Activated CD8-positive, alpha-beta memory T cell treated with anti-CD3 and anti-CD28 coated beads, Interleukin-2, amount 10 ng/mL, durations not matched to agents 7 days and 5 days (primary cell): Measurements from ENCODE around the gene CLEC20A. TPM values are rescaled to one million over a fixed set of nuclear protein-coding genes. Genes with fewer than 3 reads are reported as not detected.

Experiments used
- ATAC-seq: fragments of 150-1000 bp; cut with Tn5 transposase; one replicate; pipeline ENCODE4 v1.10.0; 2021; ENCODE audit warnings: moderate library complexity
- CTCF ChIA-PET: fragments of 350-600 bp; sonication (Branson Sonifier 250); formaldehyde crosslinking; loops from one replicate; lab custom pipeline; 2021; ENCODE audit warnings: antibody characterized with exemption; lab: Charles Lee
- DNase-seq: peaks from one replicate; pipeline ENCODE4 v3.0.0-alpha.2; 2020
- H3K27ac Mint-ChIP-seq: one replicate; pipeline ENCODE4 v1.8.0; 2021; ENCODE audit warnings: mild to moderate bottlenecking, mixed read lengths
- H3K27me3 Mint-ChIP-seq: one replicate; pipeline ENCODE4 v1.8.0; 2021; ENCODE audit warnings: mixed read lengths
- H3K36me3 Mint-ChIP-seq: one replicate; pipeline ENCODE4 v1.8.0; 2021; ENCODE audit warnings: mild to moderate bottlenecking, mixed read lengths
- H3K4me1 Mint-ChIP-seq: one replicate; pipeline ENCODE4 v1.8.0; 2021; ENCODE audit warnings: mixed read lengths
- H3K4me3 Mint-ChIP-seq: one replicate; pipeline ENCODE4 v1.8.0; 2021; ENCODE audit warnings: mild to moderate bottlenecking, moderate library complexity, mixed read lengths
- H3K9me3 Mint-ChIP-seq: one replicate; pipeline ENCODE4 v1.8.0; 2022; ENCODE audit warnings: low read depth, mixed read lengths
- total RNA-seq, 2 experiments: library from RNA; stranded (reverse); gene quantifications; one replicate each; pipeline ENCODE4 v1.2.3, GENCODE V29; 2021

Gene CLEC20A
- total RNA-seq, 2 experiments from 2014 or later, result not detected

- no peak for DNase-seq
Observed at GRCh38 chr1:178490136-178490535, 6.6 kb downstream of the CLEC20A start.

GRCh38 chr1:178489399-178489798, 7.4 kb downstream of the CLEC20A start:
- Mint-ChIP-seq H3K4me1 (no peaks in the 10 kb centered on the region), H3K27ac (no peak overlapping the region), H3K9me3 (no peaks in the 10 kb centered on the region), H3K4me3 (no peak overlapping the region), H3K36me3 (no peaks in the 10 kb centered on the region), H3K27me3 (peaks cover 4% of the 10 kb centered on the region)
- CTCF ChIA-PET, result no interaction called here
- no peak for DNase-seq
- ATAC-seq, result no peak

More at GRCh38 chr1:178490136-178490535, 6.6 kb downstream of the CLEC20A start:
- H3K9me3 Mint-ChIP-seq, result no peaks in the 10 kb centered on the region
- no peak for ATAC-seq
- no peak overlapping the region for H3K27ac Mint-ChIP-seq
- CTCF ChIA-PET, result no interaction called here
- H3K4me3 Mint-ChIP-seq, result no peak overlapping the region
- H3K27me3 Mint-ChIP-seq, result peaks cover 4% of the 10 kb centered on the region
- H3K4me1 Mint-ChIP-seq, result no peaks in the 10 kb centered on the region
- no peaks in the 10 kb centered on the region for H3K36me3 Mint-ChIP-seq

DNA sequence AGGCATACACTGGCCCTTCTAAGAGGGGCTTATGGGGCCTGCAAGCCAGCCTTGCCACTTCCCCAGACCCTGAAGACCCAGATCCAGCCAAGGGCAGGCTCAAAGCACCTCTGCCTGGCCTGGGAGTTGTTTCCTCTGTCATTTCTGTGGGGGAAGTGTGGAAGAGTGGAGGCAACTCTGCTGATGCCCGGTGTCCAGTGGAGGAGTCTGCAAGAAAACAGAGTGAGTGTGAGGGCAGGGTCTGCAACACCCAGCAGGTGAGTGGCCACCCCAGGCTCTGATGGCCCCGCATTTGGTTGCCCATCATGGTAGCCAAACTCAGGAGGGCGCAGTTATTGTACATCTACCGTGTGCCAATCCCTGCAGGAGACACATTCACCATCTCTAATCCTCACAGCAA, 8.4 kb downstream of the CLEC20A start:
- no peaks in the 10 kb centered on the region for H3K36me3 Mint-ChIP-seq
- ATAC-seq (no peak), DNase-seq (no peak)
- no peak overlapping the region for H3K27ac Mint-ChIP-seq
- CTCF ChIA-PET, result no interaction called here
- no peak overlapping the region for H3K4me3 Mint-ChIP-seq
- no peaks in the 10 kb centered on the region for H3K4me1 Mint-ChIP-seq
- H3K9me3 Mint-ChIP-seq, result no peaks in the 10 kb centered on the region
- peaks cover 4% of the 10 kb centered on the region for H3K27me3 Mint-ChIP-seq

GRCh38 chr1:178487070-178487615, 9.6 kb downstream of the CLEC20A start:
- CTCF ChIA-PET, result no interaction called here
- Mint-ChIP-seq H3K27me3 (peaks cover 4% of the 10 kb centered on the region), H3K9me3 (no peaks in the 10 kb centered on the region), H3K4me1 (no peaks in the 10 kb centered on the region), H3K4me3 (no peak overlapping the region), H3K27ac (no peak overlapping the region), H3K36me3 (no peaks in the 10 kb centered on the region)
- DNase-seq (no peak), ATAC-seq (no peak)

DNA sequence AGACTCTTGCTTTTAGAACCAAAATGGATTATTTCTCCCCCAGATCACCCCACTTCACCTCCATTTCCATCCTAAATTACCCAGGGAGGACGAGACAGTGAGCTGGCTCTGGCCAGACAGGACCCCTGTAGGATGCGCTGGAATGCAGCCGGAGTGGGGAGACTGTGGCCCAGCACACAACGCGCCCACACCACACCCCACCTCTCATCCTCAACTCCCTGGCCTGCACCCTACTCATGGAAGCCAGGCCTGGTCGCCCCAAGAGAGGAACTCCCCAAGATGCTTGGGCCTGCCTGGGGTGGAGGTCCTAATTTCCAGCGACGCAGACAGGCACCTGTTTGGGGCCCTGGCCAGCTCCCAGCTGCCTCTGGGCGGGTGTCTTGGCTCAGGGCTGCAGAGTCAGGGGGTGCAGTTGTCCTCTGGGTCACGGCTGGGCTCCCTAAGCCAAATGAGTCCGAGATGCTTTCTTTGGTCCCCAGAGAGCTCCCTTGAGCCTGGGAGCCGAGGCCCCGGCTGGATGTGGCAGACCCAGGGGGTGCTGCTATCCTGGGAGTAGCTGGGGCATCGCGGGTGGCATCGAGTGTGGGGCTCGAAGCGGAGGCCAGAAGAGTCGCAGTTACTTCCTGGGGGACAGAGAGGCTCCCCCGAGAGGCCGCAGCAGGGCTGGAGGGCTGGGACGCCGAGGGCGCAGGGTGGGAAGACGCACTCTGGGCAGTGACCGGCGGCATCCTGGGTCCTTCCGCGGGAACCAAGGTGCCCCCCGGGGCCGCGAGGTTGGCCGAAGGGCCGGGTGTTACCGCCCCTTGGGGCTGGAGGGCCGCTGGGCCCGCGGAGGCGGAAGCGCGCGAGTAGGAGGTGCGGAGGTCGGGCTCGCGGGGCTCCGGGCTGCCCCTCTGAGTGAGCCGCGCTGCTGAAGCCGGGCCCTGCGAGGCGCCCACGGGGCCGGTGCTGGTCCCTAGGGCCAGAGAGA, 10.4 kb downstream of the CLEC20A start:
- ATAC-seq, result no peak
- CTCF ChIA-PET, result interaction anchor here (0.6 kb wide), 1 partner anchor 272 kb away, joined by 3 read pairs; no protein-coding TSS in a partner anchor

DNA sequence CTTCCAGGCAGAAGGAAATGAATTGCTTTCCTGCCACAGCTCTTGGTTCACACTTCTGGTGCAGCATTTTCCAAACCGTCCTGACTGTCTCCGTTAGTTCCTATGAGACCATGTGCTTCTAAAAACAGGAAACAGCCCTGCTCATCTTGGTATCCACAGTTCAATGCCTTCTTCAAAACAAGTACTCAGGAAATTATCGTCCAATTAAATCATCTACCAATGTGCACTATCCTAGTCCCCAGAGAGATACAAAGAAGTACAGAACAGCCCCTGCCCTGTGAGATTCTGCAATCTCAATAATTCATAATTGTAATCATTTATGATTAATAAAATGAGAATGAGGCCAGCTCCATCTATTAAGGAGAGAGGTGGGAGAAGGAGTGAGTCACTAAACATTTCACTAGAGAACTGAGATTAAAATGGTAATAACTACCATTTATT, 11.2 kb downstream of the CLEC20A start:
- CTCF ChIA-PET, result no interaction called here
- H3K27ac Mint-ChIP-seq, result no peak overlapping the region
- no peak overlapping the region for H3K4me3 Mint-ChIP-seq
- ATAC-seq (no peak), DNase-seq (no peak)
- H3K9me3 Mint-ChIP-seq, result no peaks in the 10 kb centered on the region
- no peaks in the 10 kb centered on the region for H3K36me3 Mint-ChIP-seq
- H3K4me1 Mint-ChIP-seq, result no peaks in the 10 kb centered on the region
- peaks cover 4% of the 10 kb centered on the region for H3K27me3 Mint-ChIP-seq

More for the DNA sequence above, 10.4 kb downstream of the CLEC20A start:
- Mint-ChIP-seq H3K4me3 (no peak overlapping the region), H3K36me3 (no peaks in the 10 kb centered on the region), H3K9me3 (no peaks in the 10 kb centered on the region), H3K27me3 (peaks cover 4% of the 10 kb centered on the region), H3K27ac (no peak overlapping the region), H3K4me1 (no peaks in the 10 kb centered on the region)
- no peak for DNase-seq

- Mint-ChIP-seq H3K27ac (no peak overlapping the region), H3K27me3 (peaks cover 4% of the 10 kb centered on the region), H3K9me3 (no peaks in the 10 kb centered on the region), H3K4me3 (no peak overlapping the region), H3K4me1 (no peaks in the 10 kb centered on the region), H3K36me3 (no peaks in the 10 kb centered on the region)
- ATAC-seq (no peak), DNase-seq (no peak)
- CTCF ChIA-PET, result no interaction called here
Observed at GRCh38 chr1:178484698-178485225, 12.0 kb downstream of the CLEC20A start.

DNA sequence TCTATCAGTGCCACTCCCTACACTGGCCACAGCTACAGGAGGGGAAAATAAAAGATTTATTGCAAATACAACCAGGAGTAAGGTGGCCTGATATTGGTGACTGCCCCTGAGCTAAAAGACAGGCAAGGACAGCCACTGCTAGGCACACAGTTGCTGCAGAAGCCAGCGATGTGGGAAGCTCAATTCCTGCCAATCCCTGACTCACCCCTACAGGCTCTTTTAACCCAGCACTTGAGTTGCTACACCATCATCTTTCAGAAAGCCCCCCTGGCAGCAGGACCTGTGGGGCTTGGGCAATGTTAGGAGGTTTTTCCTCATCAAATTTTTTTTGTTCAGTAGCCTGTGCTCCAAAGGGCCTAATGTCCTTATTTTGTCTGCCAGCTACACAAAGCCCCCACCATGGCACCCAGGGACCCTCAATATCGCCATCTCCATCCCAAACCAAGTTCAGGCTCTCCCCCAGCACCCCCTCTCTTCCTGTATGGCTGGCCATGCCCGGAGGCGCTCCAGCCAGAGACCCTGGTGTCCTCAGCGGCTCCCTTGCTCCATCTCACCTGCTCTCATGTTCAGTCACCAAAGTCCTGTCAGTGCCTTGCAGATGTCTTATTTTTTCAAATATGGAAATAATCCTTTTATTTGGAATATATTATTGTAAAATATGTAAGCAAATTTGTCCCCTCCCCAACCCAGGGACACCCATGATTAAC, 13.4 kb downstream of the CLEC20A start:
- no peak for DNase-seq
- Mint-ChIP-seq H3K4me3 (no peak overlapping the region), H3K27me3 (peaks cover 7% of the 10 kb centered on the region), H3K27ac (no peak overlapping the region), H3K36me3 (no peaks in the 10 kb centered on the region), H3K9me3 (no peaks in the 10 kb centered on the region), H3K4me1 (no peaks in the 10 kb centered on the region)
- no peak for ATAC-seq
- CTCF ChIA-PET, result no interaction called here

- Mint-ChIP-seq H3K27me3 (peaks cover 15% of the 10 kb centered on the region), H3K36me3 (no peaks in the 10 kb centered on the region), H3K4me3 (no peak overlapping the region), H3K4me1 (no peaks in the 10 kb centered on the region), H3K27ac (no peak overlapping the region), H3K9me3 (no peaks in the 10 kb centered on the region)
- DNase-seq (no peak), ATAC-seq (no peak)
- CTCF ChIA-PET, result no interaction called here
Observed at GRCh38 chr1:178477841-178478240, 18.9 kb downstream of the CLEC20A start.

DNA sequence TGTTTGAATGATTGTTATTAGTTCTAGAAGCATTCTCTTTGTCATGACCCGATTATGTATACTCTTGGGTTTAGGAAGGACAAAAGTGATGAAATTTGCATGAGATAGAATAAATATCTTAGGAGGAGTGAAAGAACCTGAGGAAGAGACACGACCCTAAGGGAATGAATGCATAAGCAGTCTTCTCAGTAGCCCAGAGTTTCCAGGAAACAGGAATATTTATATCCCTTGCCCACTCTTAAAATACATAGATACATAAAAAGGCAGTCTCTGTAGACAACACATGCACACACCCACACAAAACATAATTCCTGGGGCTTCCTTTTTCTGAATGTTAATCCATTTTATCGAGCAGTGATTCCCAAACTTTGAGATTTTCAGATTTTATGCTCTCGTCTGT, 19.4 kb downstream of the CLEC20A start:
- peaks cover 19% of the 10 kb centered on the region for H3K27me3 Mint-ChIP-seq
- DNase-seq, result no peak
- no peak overlapping the region for H3K4me3 Mint-ChIP-seq
- H3K9me3 Mint-ChIP-seq, result no peaks in the 10 kb centered on the region
- H3K4me1 Mint-ChIP-seq, result no peaks in the 10 kb centered on the region
- no peaks in the 10 kb centered on the region for H3K36me3 Mint-ChIP-seq
- H3K27ac Mint-ChIP-seq, result no peak overlapping the region
- ATAC-seq, result no peak
- CTCF ChIA-PET, result no interaction called here

DNA sequence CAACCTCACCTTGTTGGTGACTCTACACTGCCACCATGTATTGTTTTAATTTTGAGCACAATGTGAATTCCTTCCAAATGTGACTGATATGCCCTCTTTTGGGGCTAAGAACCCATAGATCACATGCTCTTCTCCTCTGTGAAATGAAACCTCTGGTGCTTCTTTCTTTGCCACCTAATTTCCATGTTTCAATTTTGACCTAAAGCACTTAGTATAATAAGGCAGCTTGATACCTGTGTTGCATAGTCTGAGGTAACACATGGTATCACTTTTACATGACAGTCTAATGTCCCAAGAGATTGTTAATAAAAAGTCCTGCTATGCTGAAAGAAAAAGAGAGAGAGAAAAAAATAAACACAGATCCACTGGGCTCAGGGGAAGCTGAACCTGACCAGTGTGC, 24.2 kb downstream of the CLEC20A start:
- no peak for DNase-seq
- no peak for ATAC-seq
- H3K9me3 Mint-ChIP-seq, result no peaks in the 10 kb centered on the region
- H3K27ac Mint-ChIP-seq, result no peak overlapping the region
- no peaks in the 10 kb centered on the region for H3K36me3 Mint-ChIP-seq
- CTCF ChIA-PET, result no interaction called here
- no peaks in the 10 kb centered on the region for H3K4me1 Mint-ChIP-seq
- H3K4me3 Mint-ChIP-seq, result no peak overlapping the region
- H3K27me3 Mint-ChIP-seq, result peaks cover 19% of the 10 kb centered on the region

- no peak overlapping the region for H3K4me3 Mint-ChIP-seq
- CTCF ChIA-PET, result no interaction called here
- ATAC-seq, result no peak
- no peaks in the 10 kb centered on the region for H3K36me3 Mint-ChIP-seq
- H3K27me3 Mint-ChIP-seq, result peaks cover 18% of the 10 kb centered on the region
- no peaks in the 10 kb centered on the region for H3K9me3 Mint-ChIP-seq
- no peaks in the 10 kb centered on the region for H3K4me1 Mint-ChIP-seq
- H3K27ac Mint-ChIP-seq, result no peak overlapping the region
- no peak for DNase-seq
Observed at GRCh38 chr1:178470411-178470960, 26.3 kb downstream of the CLEC20A start.

GRCh38 chr1:178467837-178468236, 28.9 kb downstream of the CLEC20A start:
- no peaks in the 10 kb centered on the region for H3K4me1 Mint-ChIP-seq
- H3K27ac Mint-ChIP-seq, result no peak overlapping the region
- no peak overlapping the region for H3K4me3 Mint-ChIP-seq

More at GRCh38 chr1:178467837-178468236, 28.9 kb downstream of the CLEC20A start:
- Mint-ChIP-seq H3K36me3 (no peaks in the 10 kb centered on the region), H3K9me3 (no peaks in the 10 kb centered on the region), H3K27me3 (peaks cover 13% of the 10 kb centered on the region)
- ATAC-seq (no peak), DNase-seq (no peak)
- CTCF ChIA-PET, result no interaction called here
